IMR-90 (cell line): Measurements from ENCODE around the gene HYOU1. TPM values are rescaled to one million over a fixed set of nuclear protein-coding genes. Genes with fewer than 3 reads are reported as not detected.

Experiments used
- ATAC-seq: fragments of 200-7000 bp; cut with Tn5 transposase; 2 replicates; pipeline ENCODE4 v1.9.1; 2020; ENCODE audit warnings: low read depth, mild to moderate bottlenecking, moderate library complexity
- BruUV-seq: library from RNA; stranded (reverse); fragments of 400-500 nt; replicated peaks from 2 replicates; lab custom pipeline; 2021; lab: Mats Ljungman, UMichigan
- CTCF ChIA-PET: fragments of 300-600 bp; formaldehyde crosslinking; extraction: SDS; loops from one replicate; lab custom pipeline; 2021; ENCODE audit warnings: antibody characterized with exemption; lab: Yijun Ruan, JAX
- POLR2A ChIA-PET: fragments of 300-600 bp; sonication (Branson Sonifier 250); formaldehyde crosslinking; loops from one replicate; lab custom pipeline; 2022; ENCODE audit warnings: antibody characterized with exemption; ENCODE audit not compliant: unreplicated experiment; lab: Charles Lee
- DNase-seq: peaks from one replicate; pipeline ENCODE4 v3.0.0; 2013
- H2AFZ ChIP-seq: replicated peaks from 2 replicates; pipeline ENCODE3; 2013; ENCODE audit warnings: low read length, mild to moderate bottlenecking; ENCODE audit not compliant: poor library complexity
- H2AK5ac ChIP-seq: 2 replicates; pipeline ENCODE4 v1.6.1; 2013; ENCODE audit warnings: low read depth, low read length, inconsistent platforms
- H2AK9ac ChIP-seq: replicated peaks from 2 replicates; pipeline ENCODE3; 2013; ENCODE audit warnings: mild to moderate bottlenecking, low read depth, low read length, moderate library complexity; ENCODE audit not compliant: poor library complexity
- H2BK120ac ChIP-seq: 2 replicates; pipeline ENCODE4 v1.6.1; 2013; ENCODE audit warnings: low read depth, low read length, inconsistent platforms
- H2BK15ac ChIP-seq: 3 replicates; pipeline ENCODE4 v1.6.1; 2013; ENCODE audit warnings: low read depth, low read length, inconsistent platforms
- H2BK20ac ChIP-seq: 2 replicates; pipeline ENCODE4 v1.6.1; 2013; ENCODE audit warnings: low read depth, mild to moderate bottlenecking, inconsistent platforms, low read length, moderate library complexity
- H2BK5ac ChIP-seq: 2 replicates; pipeline ENCODE4 v1.6.1; 2013; ENCODE audit warnings: mild to moderate bottlenecking, low read depth, low read length, inconsistent platforms; ENCODE audit not compliant: poor library complexity, severe bottlenecking
- H3K14ac ChIP-seq: replicated peaks from 2 replicates; pipeline ENCODE4 v1.6.1; 2013; ENCODE audit warnings: low read depth, low read length, inconsistent platforms
- H3K18ac ChIP-seq: 2 replicates; pipeline ENCODE4 v1.6.1; 2013; ENCODE audit warnings: low read depth, low read length, control low read depth
- H3K23ac ChIP-seq: 2 replicates; pipeline ENCODE4 v1.6.1; 2013; ENCODE audit warnings: low read depth, low read length, inconsistent platforms
- H3K27ac ChIP-seq: 2 replicates; pipeline ENCODE4 v1.5.1; 2013; ENCODE audit warnings: mild to moderate bottlenecking, control low read depth, low read length; ENCODE audit not compliant: insufficient read depth
- H3K27me3 ChIP-seq: 2 replicates; pipeline ENCODE4 v1.6.1; 2013; ENCODE audit warnings: low read length; ENCODE audit not compliant: control insufficient read depth, insufficient read depth
- H3K36me3 ChIP-seq: 2 replicates; pipeline ENCODE4 v1.6.1; 2013; ENCODE audit warnings: low read length, mixed read lengths; ENCODE audit not compliant: control insufficient read depth, insufficient read depth
- H3K4ac ChIP-seq: 2 replicates; pipeline ENCODE4 v1.6.1; 2013; ENCODE audit warnings: low read depth, low read length, inconsistent platforms
- H3K4me1 ChIP-seq: 2 replicates; pipeline ENCODE4 v1.6.1; 2013; ENCODE audit warnings: low read length, mixed read lengths; ENCODE audit not compliant: control insufficient read depth, insufficient read depth
- H3K4me2 ChIP-seq: 2 replicates; pipeline ENCODE4 v1.6.1; 2013; ENCODE audit warnings: low read depth, mild to moderate bottlenecking, control low read depth, low read length, moderate library complexity
- H3K4me3 ChIP-seq: 2 replicates; pipeline ENCODE4 v1.5.1; 2013; ENCODE audit warnings: low read depth, mild to moderate bottlenecking, control low read depth, low read length, moderate library complexity; ENCODE audit not compliant: insufficient read depth
- H3K56ac ChIP-seq: 2 replicates; pipeline ENCODE4 v1.6.1; 2013; ENCODE audit warnings: low read length, inconsistent platforms; ENCODE audit not compliant: insufficient read depth; ENCODE audit errors: extremely low read depth
- H3K79me1 ChIP-seq, 2 experiments: 2 replicates each; pipeline ENCODE4 v1.6.1; 2013; ENCODE audit warnings: low read length in 2 of 2, inconsistent platforms in 1 of 2, low read depth in 1 of 2
- H3K9ac ChIP-seq: 2 replicates; pipeline ENCODE4 v1.6.1; 2013; ENCODE audit warnings: low read depth, low read length, control low read depth
- H3K9me1 ChIP-seq: 2 replicates; pipeline ENCODE4 v1.6.1; 2013; ENCODE audit warnings: low read length, inconsistent platforms; ENCODE audit not compliant: insufficient read depth
- H3K9me3 ChIP-seq: 2 replicates; pipeline ENCODE4 v1.6.1; 2013; ENCODE audit warnings: low read length; ENCODE audit not compliant: control insufficient read depth, insufficient read depth
- H4K20me1 ChIP-seq: 2 replicates; pipeline ENCODE4 v1.6.1; 2013; ENCODE audit warnings: low read length, inconsistent platforms; ENCODE audit not compliant: insufficient read depth
- H4K5ac ChIP-seq: 2 replicates; pipeline ENCODE4 v1.6.1; 2013; ENCODE audit warnings: mild to moderate bottlenecking, low read depth, low read length, control low read depth
- H4K8ac ChIP-seq, 2 experiments: 2 replicates each; pipeline ENCODE4 v1.6.1; 2013; ENCODE audit warnings: low read depth in 2 of 2, low read length in 2 of 2, control low read depth in 1 of 2, inconsistent platforms in 1 of 2
- H4K91ac ChIP-seq: 2 replicates; pipeline ENCODE4 v1.6.1; 2013; ENCODE audit warnings: low read depth, low read length, inconsistent platforms; ENCODE audit not compliant: insufficient read depth
- BHLHE40 ChIP-seq: fragments of 150-350 bp; IDR thresholded peaks from 2 replicates; pipeline ENCODE4 v1.6.1; 2016; ENCODE audit warnings: mild to moderate bottlenecking, low read depth, low read length
- CEBPB ChIP-seq: IDR thresholded peaks from 2 replicates; pipeline ENCODE4 v1.6.1; 2012; ENCODE audit warnings: low read depth, low read length, improper control_type of control experiment
- CHD1 ChIP-seq: IDR thresholded peaks from 2 replicates; pipeline ENCODE4 v1.6.1; 2012; ENCODE audit warnings: low read depth, low read length, improper control_type of control experiment
- CTCF ChIP-seq: conservative IDR thresholded peaks from 2 replicates; pipeline ENCODE4 v1.5.1; 2012; ENCODE audit warnings: mild to moderate bottlenecking, low read depth, low read length, improper control_type of control experiment
- ELK1 ChIP-seq: fragments of 150-350 bp; IDR thresholded peaks from 2 replicates; pipeline ENCODE4 v1.6.1; 2016; ENCODE audit warnings: low read depth, mild to moderate bottlenecking, low read length, moderate library complexity, borderline replicate concordance
- MAFK ChIP-seq: IDR thresholded peaks from 2 replicates; pipeline ENCODE4 v1.6.1; 2012; ENCODE audit warnings: low read depth, low read length, improper control_type of control experiment
- MAZ ChIP-seq: IDR thresholded peaks from 2 replicates; pipeline ENCODE4 v1.6.1; 2012; ENCODE audit warnings: low read depth, mild to moderate bottlenecking, low read length, improper control_type of control experiment, moderate library complexity, borderline replicate concordance
- NFE2L2 ChIP-seq: fragments of 150-350 bp; IDR thresholded peaks from 2 replicates; pipeline ENCODE4 v1.6.1; 2016; ENCODE audit warnings: low read depth, mild to moderate bottlenecking, low read length
- POLR2A ChIP-seq: IDR thresholded peaks from 2 replicates; pipeline ENCODE4 v1.6.1; 2012; ENCODE audit warnings: mild to moderate bottlenecking, low read depth, low read length
- RCOR1 ChIP-seq: IDR thresholded peaks from 2 replicates; pipeline ENCODE4 v1.6.1; 2012; ENCODE audit warnings: mild to moderate bottlenecking, low read length, improper control_type of control experiment; ENCODE audit not compliant: insufficient replicate concordance
- RFX5 ChIP-seq: IDR thresholded peaks from 2 replicates; pipeline ENCODE4 v1.8.0; 2012; ENCODE audit warnings: low read depth, mild to moderate bottlenecking, low read length, moderate library complexity
- SMC3 ChIP-seq: fragments of 150-350 bp; IDR thresholded peaks from 2 replicates; pipeline ENCODE4 v1.6.1; 2016; ENCODE audit warnings: low read depth, mild to moderate bottlenecking, antibody characterized with exemption, low read length, moderate library complexity
- WGBS, 2 experiments: methylation state at CpG; one replicate each; pipeline versions ENCODE4 v1.1.5 to v1.1.7; 2013; ENCODE audit warnings: missing lambda C conversion rate in 2 of 2; ENCODE audit not compliant: insufficient read length in 1 of 2; ENCODE audit errors: extremely low coverage in 2 of 2; 5-methylcytosine and 5-hydroxymethylcytosine counted together
- dilution Hi-C: fragments of 300-500 bp; cut with HindIII; formaldehyde crosslinking; loops from one replicate; pipeline ENCODE4 v1.14.3; 2018; ENCODE audit warnings: low sequenced_read_pairs; ENCODE audit not compliant: unreplicated experiment
- in situ Hi-C: fragments of 300-500 bp; cut with MboI; formaldehyde crosslinking; loops from 3 replicates; pipeline ENCODE4 v1.14.3; 2019; ENCODE audit warnings: low sequenced_read_pairs, inconsistent platforms, mixed read lengths
- intact Hi-C: fragments of 100-400 bp; cut with micrococcal nuclease; formaldehyde crosslinking; loops from 2 replicates; pipeline ENCODE4 v1.10.0; 2022
- polyA plus RNA-seq, 3 experiments: library from polyadenylated mRNA; depleted of rRNA; stranded (reverse); fragments of >200 nt; gene quantifications; 2 replicates each; pipeline ENCODE4 v1.2.3, GENCODE V29; 2012; ENCODE audit warnings: low replicate concordance in 1 of 3
- total RNA-seq: library from RNA; depleted of rRNA; stranded (reverse); fragments of >200 nt; gene quantifications from 2 replicates; pipeline ENCODE4 v1.2.3, GENCODE V29; 2012

Gene HYOU1
- total and polyA plus RNA-seq, 2 of the 4 experiments (the other 2 are of a cell fraction), result 117 to 181 TPM

- Histone ChIP-seq H3K4me2 (no peak overlapping the region), H3K4ac (no peak overlapping the region), H3K9me3 (no peaks in the 10 kb centered on the region), H2BK120ac (no peak overlapping the region), H3K18ac (no peak overlapping the region), H3K27ac (no peak overlapping the region), H3K23ac (no peak overlapping the region), H2BK5ac (no peak overlapping the region), H3K27me3 (no peaks in the 10 kb centered on the region), H2BK20ac (no peak overlapping the region), H3K9ac (no peak overlapping the region), H2AFZ (no peak overlapping the region), H3K9me1 (no peaks in the 10 kb centered on the region; the same call in 1 of the 2 replicates), H2BK15ac (no peak overlapping the region), H4K5ac (no peak overlapping the region), H3K14ac (no peak overlapping the region), H4K8ac (no peak overlapping the region), H3K4me1 (no peaks in the 10 kb centered on the region), H3K79me1 (peaks cover 13 to 41% of the 10 kb centered on the region in 2 experiments; a peak in 3 of 4 replicates), H3K4me3 (no peak overlapping the region), H3K56ac (no peak overlapping the region), H2AK9ac (no peak overlapping the region), H2AK5ac (no peak overlapping the region), H3K36me3 (peaks cover 25% of the 10 kb centered on the region), H4K20me1 (no peaks in the 10 kb centered on the region; the same call in 1 of the 2 replicates), H4K91ac (no peak overlapping the region)
- in situ Hi-C loops (no loop called here), dilution Hi-C loops (no loop called here), intact Hi-C loops (no loop called here)
- ChIA-PET CTCF (no interaction called here), POLR2A (no interaction called here)
- BruUV-seq, result no TSS peak
- TF ChIP-seq POLR2A (no peak), SMC3 (no peak), CTCF (no peak), CEBPB (no peak), RFX5 (no peak), BHLHE40 (no peak), MAZ (no peak), CHD1 (no peak), RCOR1 (no peak), ELK1 (no peak), NFE2L2 (no peak), MAFK (no peak)
- no CpG with 5 or more reads among the region's 2 CpGs for WGBS, 2 experiments
- DNase-seq, result no peak
- ATAC-seq, result no peak
These were observed 30.0 kb downstream of the HYOU1 start for GRCh38 chr11:119026970-119027369.
